Neuronal stem cell (in vitro differentiated cells): ENCODE measurements around the gene PHKB.
"Not testable (repeated sequence)": the region's sequence is repeated elsewhere in the genome, so short reads cannot be mapped to it uniquely, and the experiment has no call there.

ENCODE experiments used
- DNase-seq: peaks from one replicate; pipeline ENCODE4 v3.0.0-alpha.2; 2013; ENCODE audit warnings: low spot score
- H2AFZ ChIP-seq: one replicate; pipeline ENCODE4 v1.6.1; 2013; ENCODE audit warnings: mild to moderate bottlenecking, low read length, inconsistent platforms
- H2AK5ac ChIP-seq: 2 replicates; pipeline ENCODE4 v1.6.1; 2013; ENCODE audit warnings: low read depth, mild to moderate bottlenecking, inconsistent platforms, low read length, moderate library complexity, mixed read lengths
- H2BK120ac ChIP-seq: 2 replicates; pipeline ENCODE4 v1.6.1; 2013; ENCODE audit warnings: low read depth, mild to moderate bottlenecking, inconsistent platforms, low read length, moderate library complexity, mixed read lengths
- H2BK12ac ChIP-seq: one replicate; pipeline ENCODE4 v1.6.1; 2013; ENCODE audit warnings: low read length, inconsistent platforms
- H2BK15ac ChIP-seq: 2 replicates; pipeline ENCODE4 v1.6.1; 2013; ENCODE audit warnings: mild to moderate bottlenecking, low read length, inconsistent platforms, mixed read lengths
- H2BK5ac ChIP-seq: one replicate; pipeline ENCODE4 v1.6.1; 2013; ENCODE audit warnings: inconsistent platforms, mild to moderate bottlenecking, low read length, moderate library complexity
- H3K14ac ChIP-seq: one replicate; pipeline ENCODE4 v1.6.1; 2013; ENCODE audit warnings: low read length, inconsistent platforms
- H3K18ac ChIP-seq: 2 replicates; pipeline ENCODE4 v1.6.1; 2013; ENCODE audit warnings: low read length, inconsistent platforms
- H3K23ac ChIP-seq: 2 replicates; pipeline ENCODE4 v1.6.1; 2013; ENCODE audit warnings: low read depth, mild to moderate bottlenecking, mixed read lengths, low read length, inconsistent platforms; ENCODE audit not compliant: poor library complexity
- H3K27ac ChIP-seq: replicated peaks from 3 replicates; pipeline ENCODE4 v1.5.1; 2013; ENCODE audit warnings: low read length, inconsistent platforms
- H3K27me3 ChIP-seq, 3 experiments: 2 replicates each; pipeline ENCODE4 v1.6.1; 2013; ENCODE audit warnings: low read length in 3 of 3, mild to moderate bottlenecking in 2 of 3, inconsistent platforms in 1 of 3, low read depth in 1 of 3, mixed read lengths in 1 of 3, moderate library complexity in 1 of 3; ENCODE audit not compliant: control insufficient read depth in 3 of 3, insufficient read depth in 3 of 3
- H3K36me3 ChIP-seq, 2 donors: replicated peaks in 1 of 2; 2 replicates each; pipeline ENCODE4 v1.6.1; 2013; ENCODE audit warnings: low read length in 2 of 2; ENCODE audit not compliant: control insufficient read depth in 2 of 2, insufficient read depth in 2 of 2
- H3K4ac ChIP-seq: 2 replicates; pipeline ENCODE4 v1.6.1; 2013; ENCODE audit warnings: inconsistent platforms, mild to moderate bottlenecking, low read length, moderate library complexity
- H3K4me1 ChIP-seq, 2 donors: 1 replicate in 1 of 2; 2 replicates in 1 of 2; pipeline ENCODE4 v1.6.1; 2013; ENCODE audit warnings: low read length in 2 of 2, low read depth in 1 of 2; ENCODE audit not compliant: control insufficient read depth in 2 of 2, insufficient read depth in 1 of 2
- H3K4me2 ChIP-seq: one replicate; pipeline ENCODE4 v1.6.1; 2013; ENCODE audit warnings: mild to moderate bottlenecking, low read length, inconsistent platforms; ENCODE audit not compliant: insufficient read depth, poor library complexity, severe bottlenecking
- H3K4me3 ChIP-seq, 2 donors: 2 replicates each; pipeline ENCODE4 v1.5.1; 2013; ENCODE audit warnings: low read length in 2 of 2, mild to moderate bottlenecking in 2 of 2, inconsistent platforms in 1 of 2, moderate library complexity in 1 of 2
- H3K79me1 ChIP-seq: one replicate; pipeline ENCODE4 v1.6.1; 2013; ENCODE audit warnings: low read depth, mild to moderate bottlenecking, inconsistent platforms, low read length, moderate library complexity
- H3K9ac ChIP-seq: one replicate; pipeline ENCODE4 v1.6.1; 2013; ENCODE audit warnings: mild to moderate bottlenecking, low read depth, low read length, inconsistent platforms; ENCODE audit not compliant: poor library complexity
- H3K9me3 ChIP-seq, 2 donors: replicated peaks in 1 of 2; 2 replicates each; pipeline versions ENCODE3 to v1.6.1; 2013; ENCODE audit warnings: low read length in 2 of 2, mild to moderate bottlenecking in 2 of 2, inconsistent platforms in 1 of 2, low read depth in 1 of 2, mixed read lengths in 1 of 2, moderate library complexity in 1 of 2; ENCODE audit not compliant: control insufficient read depth in 2 of 2, insufficient read depth in 1 of 2
- H4K8ac ChIP-seq: one replicate; pipeline ENCODE4 v1.6.1; 2013; ENCODE audit warnings: low read depth, mild to moderate bottlenecking, inconsistent platforms, low read length, moderate library complexity
- H4K91ac ChIP-seq: one replicate; pipeline ENCODE4 v1.6.1; 2013; ENCODE audit warnings: low read length, low read depth, mild to moderate bottlenecking, inconsistent platforms; ENCODE audit not compliant: poor library complexity
- WGBS, 2 donors: extraction: QIAGEN DNeasy Blood & Tissue Kit; methylation state at CpG; one replicate each; pipeline ENCODE4 v1.1.7; 2013; ENCODE audit warnings: missing lambda C conversion rate in 2 of 2, mixed read lengths in 1 of 2; ENCODE audit not compliant: insufficient read length in 2 of 2, insufficient replicate concordance in 1 of 2; ENCODE audit errors: extremely low coverage in 2 of 2; 5-methylcytosine and 5-hydroxymethylcytosine counted together

PHKB gene

GRCh38 chr16:47442884-47443283 is 18.2 kb upstream of the PHKB start:
- H2BK120ac ChIP-seq, result not testable (repeated sequence)

GRCh38 chr16:47446431-47446830 is 14.7 kb upstream of the PHKB start:
- Histone ChIP-seq H3K9me3 (no peaks in the 10 kb centered on the region), H3K79me1 (no peaks in the 10 kb centered on the region), H3K27me3 (no peaks in the 10 kb centered on the region), H3K4me3 (no peak overlapping the region), H3K36me3 (peaks cover 2 to 53% of the 10 kb centered on the region in 2 donors), H3K4me2 (no peak overlapping the region), H3K18ac (no peak overlapping the region), H2BK15ac (no peak overlapping the region), H3K4ac (no peak overlapping the region), H3K23ac (no peak overlapping the region), H3K4me1 (no peaks in the 10 kb centered on the region), H4K8ac (no peak overlapping the region), H2BK12ac (no peak overlapping the region), H2AK5ac (no peak overlapping the region), H2BK5ac (no peak overlapping the region), H2BK120ac (no peak overlapping the region), H4K91ac (no peak overlapping the region), H3K14ac (no peak overlapping the region), H3K9ac (no peak overlapping the region), H3K27ac (no peak overlapping the region), H2AFZ (no peak overlapping the region)
- WGBS, 2 donors, result no CpG with 5 or more reads among the region's 3 CpGs
- DNase-seq, result no peak

More at GRCh38 chr16:47442884-47443283, 18.2 kb upstream of the PHKB start:
- not testable (repeated sequence) for H3K27me3 ChIP-seq, H3K9me3 ChIP-seq, H2BK5ac ChIP-seq, H2AK5ac ChIP-seq, H4K91ac ChIP-seq, H3K14ac ChIP-seq, H3K27ac ChIP-seq, H3K18ac ChIP-seq, H3K4me1 ChIP-seq, H2BK15ac ChIP-seq, H2BK12ac ChIP-seq, H3K4ac ChIP-seq, H2AFZ ChIP-seq, H3K79me1 ChIP-seq, H3K9ac ChIP-seq, DNase-seq, H3K23ac ChIP-seq, H3K4me2 ChIP-seq, H4K8ac ChIP-seq, H3K4me3 ChIP-seq
- peaks cover 0 to 20% of the 10 kb centered on the region in 2 donors for H3K36me3 ChIP-seq

- no CpG with 5 or more reads among the region's 3 CpGs for WGBS, 2 donors
Observed at GRCh38 chr16:47448830-47449575, 12.1 kb upstream of the PHKB start.

GRCh38 chr16:47449788-47450187 is 11.3 kb upstream of the PHKB start:
- no peak overlapping the region for H2BK120ac ChIP-seq
- no peak overlapping the region for H3K4me2 ChIP-seq
- H3K9me3 ChIP-seq, result no peaks in the 10 kb centered on the region
- no peak overlapping the region for H2BK12ac ChIP-seq
- H3K4me3 ChIP-seq, result no peak overlapping the region
- H3K4ac ChIP-seq, result no peak overlapping the region
- H2BK5ac ChIP-seq, result no peak overlapping the region
- no peak overlapping the region for H3K9ac ChIP-seq
- no peak overlapping the region for H2BK15ac ChIP-seq
- H4K91ac ChIP-seq, result no peak overlapping the region
- H3K27me3 ChIP-seq, result no peaks in the 10 kb centered on the region
- no peak overlapping the region for H3K27ac ChIP-seq
- H3K79me1 ChIP-seq, result no peaks in the 10 kb centered on the region
- H3K4me1 ChIP-seq, result no peaks in the 10 kb centered on the region
- no peak overlapping the region for H2AK5ac ChIP-seq
- H3K18ac ChIP-seq, result no peak overlapping the region
- no peak overlapping the region for H3K14ac ChIP-seq
- no peak overlapping the region for H4K8ac ChIP-seq
- no peak for DNase-seq
- no CpG with 5 or more reads among the region's 3 CpGs for WGBS, 2 donors
- no peak overlapping the region for H3K23ac ChIP-seq
- peaks cover 9 to 83% of the 10 kb centered on the region in 2 donors for H3K36me3 ChIP-seq
- no peak overlapping the region for H2AFZ ChIP-seq

More at GRCh38 chr16:47448830-47449575, 12.1 kb upstream of the PHKB start:
- Histone ChIP-seq H4K8ac (no peak overlapping the region), H3K18ac (no peak overlapping the region), H3K79me1 (no peaks in the 10 kb centered on the region), H3K4me2 (no peak overlapping the region), H3K36me3 (peaks cover 9 to 77% of the 10 kb centered on the region in 2 donors), H3K9me3 (no peaks in the 10 kb centered on the region), H3K4me1 (no peaks in the 10 kb centered on the region), H2BK5ac (no peak overlapping the region), H3K14ac (no peak overlapping the region), H2BK120ac (no peak overlapping the region), H3K27ac (no peak overlapping the region), H2BK12ac (no peak overlapping the region), H2BK15ac (no peak overlapping the region), H3K9ac (no peak overlapping the region), H3K23ac (no peak overlapping the region), H3K4me3 (no peak overlapping the region), H2AK5ac (no peak overlapping the region), H3K27me3 (no peaks in the 10 kb centered on the region), H4K91ac (no peak overlapping the region), H2AFZ (no peak overlapping the region), H3K4ac (no peak overlapping the region)
- DNase-seq, result no peak
